AG09319 (cell line): Measurements from ENCODE around the gene ZBTB7C.

Experiments
- DNase-seq: peaks from one replicate; pipeline ENCODE4 v3.0.0-alpha.2; 2010; ENCODE audit warnings: low read depth; ENCODE audit errors: extremely low read depth
- TF ChIP-seq, protein P1 (sequence below): IDR thresholded peaks from 2 replicates; pipeline ENCODE4 v1.5.1; 2011; ENCODE audit warnings: low read depth, mild to moderate bottlenecking, inconsistent platforms, low read length, moderate library complexity

Gene ZBTB7C

DNA sequence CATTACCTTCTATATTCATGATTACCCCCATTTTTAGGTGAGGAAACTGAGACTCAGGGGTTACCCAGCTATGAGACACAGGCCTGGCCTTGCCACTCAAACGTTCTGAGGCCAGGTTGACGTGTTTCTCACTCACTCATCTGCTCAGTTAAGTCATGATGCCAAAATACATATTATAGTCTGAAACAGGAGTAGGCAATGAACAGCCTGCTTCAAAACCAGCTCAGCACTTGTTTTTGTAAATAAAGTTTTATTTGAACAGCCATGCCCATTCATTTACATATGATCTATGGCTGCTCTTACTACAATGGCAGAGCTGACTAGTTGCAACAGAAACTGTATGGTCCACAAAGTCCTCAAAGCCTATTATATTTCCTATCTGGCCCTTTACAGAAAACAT is 404.6 kb downstream of the ZBTB7C start:
- TF ChIP-seq, protein P1, sequence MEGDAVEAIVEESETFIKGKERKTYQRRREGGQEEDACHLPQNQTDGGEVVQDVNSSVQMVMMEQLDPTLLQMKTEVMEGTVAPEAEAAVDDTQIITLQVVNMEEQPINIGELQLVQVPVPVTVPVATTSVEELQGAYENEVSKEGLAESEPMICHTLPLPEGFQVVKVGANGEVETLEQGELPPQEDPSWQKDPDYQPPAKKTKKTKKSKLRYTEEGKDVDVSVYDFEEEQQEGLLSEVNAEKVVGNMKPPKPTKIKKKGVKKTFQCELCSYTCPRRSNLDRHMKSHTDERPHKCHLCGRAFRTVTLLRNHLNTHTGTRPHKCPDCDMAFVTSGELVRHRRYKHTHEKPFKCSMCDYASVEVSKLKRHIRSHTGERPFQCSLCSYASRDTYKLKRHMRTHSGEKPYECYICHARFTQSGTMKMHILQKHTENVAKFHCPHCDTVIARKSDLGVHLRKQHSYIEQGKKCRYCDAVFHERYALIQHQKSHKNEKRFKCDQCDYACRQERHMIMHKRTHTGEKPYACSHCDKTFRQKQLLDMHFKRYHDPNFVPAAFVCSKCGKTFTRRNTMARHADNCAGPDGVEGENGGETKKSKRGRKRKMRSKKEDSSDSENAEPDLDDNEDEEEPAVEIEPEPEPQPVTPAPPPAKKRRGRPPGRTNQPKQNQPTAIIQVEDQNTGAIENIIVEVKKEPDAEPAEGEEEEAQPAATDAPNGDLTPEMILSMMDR = no peak
- DNase-seq = no peak

DNA sequence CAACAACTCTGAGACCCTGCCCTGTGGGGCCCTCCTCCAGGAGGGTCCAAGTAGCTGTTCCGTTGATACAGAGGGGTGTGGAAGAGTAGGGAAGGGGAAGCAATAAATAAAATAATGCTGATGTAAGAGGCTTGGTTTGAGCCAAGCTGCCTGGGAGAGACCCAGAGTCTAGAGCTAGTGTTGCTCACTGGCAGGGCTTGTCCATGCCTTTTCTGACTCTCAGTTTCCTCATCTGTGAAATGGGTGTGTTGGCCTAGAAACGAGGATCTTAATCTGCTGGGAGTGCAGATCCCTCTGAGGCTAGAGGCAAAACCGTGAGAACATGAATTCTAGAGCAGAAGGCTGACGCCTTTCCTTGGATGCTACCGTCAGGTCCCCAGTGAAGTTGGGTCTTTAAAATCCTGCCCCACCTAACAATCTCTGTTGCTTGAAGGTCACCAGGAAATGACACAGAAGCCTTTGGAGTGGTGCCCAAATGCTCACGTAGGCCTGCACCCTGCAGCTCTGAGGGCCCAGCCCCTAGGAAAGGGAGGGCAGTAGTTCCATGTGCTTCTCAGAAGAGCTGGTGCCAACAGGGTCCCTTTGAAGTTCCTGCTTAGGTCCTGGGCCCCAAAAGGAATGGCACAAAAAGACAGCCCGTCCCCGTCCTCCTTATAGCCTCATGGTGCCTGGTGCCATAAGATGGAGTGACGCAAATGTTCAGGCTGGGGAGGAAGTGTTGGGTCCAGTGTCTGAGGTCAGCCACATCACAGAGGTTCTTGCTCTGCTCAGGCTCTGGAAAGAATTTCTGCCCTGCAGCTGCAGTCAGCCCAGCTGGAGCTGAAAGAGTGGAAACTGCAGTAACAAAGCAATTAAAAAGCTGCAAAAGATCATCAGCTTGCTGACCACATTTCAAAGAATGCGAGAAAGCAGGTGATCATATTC is 405.5 kb downstream of the ZBTB7C start:
- no peak for DNase-seq
- TF ChIP-seq, protein P1 = no peak

DNA sequence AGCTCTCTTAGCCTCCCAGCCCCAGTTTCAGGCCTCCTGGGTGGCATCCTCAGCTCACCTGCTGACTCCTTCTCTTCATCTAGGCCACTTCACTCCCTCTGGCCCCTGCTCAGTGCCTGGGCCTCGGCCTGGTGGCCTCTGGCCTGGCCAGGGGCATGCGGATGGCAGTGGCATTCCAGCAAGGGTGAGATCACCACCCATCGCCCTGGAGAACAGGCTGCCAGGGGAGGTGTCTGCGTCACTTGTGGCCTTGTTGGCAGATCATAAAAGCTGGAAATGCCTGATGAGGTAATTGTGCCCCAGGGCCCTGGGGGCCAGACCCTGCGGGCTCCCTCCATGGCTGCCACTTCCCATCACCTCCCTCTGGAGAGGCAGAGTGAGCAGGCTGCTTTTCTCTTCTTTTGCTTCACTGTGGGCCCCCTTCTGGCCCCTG is 406.2 kb downstream of the ZBTB7C start:
- no peak for DNase-seq
- TF ChIP-seq, protein P1 = no peak

DNA sequence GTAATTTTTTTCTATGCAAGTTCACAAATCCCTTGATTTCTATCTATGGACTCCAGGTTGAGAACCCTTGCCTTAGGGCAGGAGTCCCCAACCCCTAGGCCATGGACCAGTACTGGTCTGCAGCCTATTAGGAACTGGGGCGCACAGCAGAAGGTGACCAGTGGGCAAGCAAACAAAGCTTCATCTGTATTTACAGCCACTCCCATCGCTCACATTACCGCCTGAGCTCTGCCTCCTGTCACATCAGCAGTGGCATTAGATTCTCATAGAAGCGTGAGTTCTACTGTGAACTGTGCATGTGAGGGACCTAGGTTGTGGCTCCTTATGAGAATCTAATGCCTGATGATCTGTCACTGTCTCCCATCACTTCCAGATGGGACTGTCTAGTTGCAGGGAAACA is 408.5 kb downstream of the ZBTB7C start:
- no peak for DNase-seq
- TF ChIP-seq, protein P1 = no peak

DNA sequence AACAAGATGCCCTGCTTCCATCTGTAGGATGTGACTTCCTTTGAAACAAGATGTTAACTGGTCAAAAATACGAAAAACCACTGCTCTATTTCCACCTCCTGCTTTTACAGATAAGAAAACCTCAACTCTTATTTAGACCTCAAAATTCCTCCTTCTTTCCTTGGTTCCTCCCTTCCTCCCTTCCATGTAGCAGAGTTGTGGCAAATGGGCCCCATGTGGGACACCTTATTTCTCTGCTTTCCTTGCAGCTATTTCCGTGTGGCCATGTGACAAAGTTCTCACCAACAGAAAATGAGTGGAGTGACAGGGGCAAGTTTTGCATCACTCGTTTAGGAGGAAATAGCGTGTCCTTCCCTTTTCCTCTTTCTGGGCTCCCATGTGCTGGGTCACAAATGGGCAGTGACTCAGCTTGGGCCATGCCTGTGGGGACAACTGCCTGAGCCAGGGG is 409.4 kb downstream of the ZBTB7C start:
- DNase-seq = no peak
- TF ChIP-seq, protein P1 = no peak

DNA sequence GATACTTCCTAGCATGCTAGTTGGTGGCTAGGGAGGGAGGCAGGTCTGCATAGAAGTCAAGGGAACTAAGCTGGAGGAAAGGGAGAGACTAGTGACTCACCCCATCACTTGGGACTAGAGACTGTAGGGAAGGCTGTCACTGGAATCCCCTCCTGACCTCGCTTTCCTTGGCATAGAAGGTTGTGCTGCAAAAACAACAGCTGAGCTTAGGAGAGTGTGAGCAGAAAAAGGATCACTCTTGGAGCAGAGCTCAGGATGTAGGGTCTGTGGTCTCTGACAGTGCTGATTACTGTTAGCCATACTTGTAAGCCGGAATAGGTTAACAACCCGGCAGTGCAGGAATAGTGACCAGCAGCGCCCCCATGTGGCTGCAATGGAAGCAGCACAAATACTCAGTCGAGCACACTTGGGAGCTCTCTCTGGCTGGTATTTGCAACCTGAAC is 411.8 kb downstream of the ZBTB7C start:
- DNase-seq = no peak
- TF ChIP-seq, protein P1 = peak; percentile 32

DNA sequence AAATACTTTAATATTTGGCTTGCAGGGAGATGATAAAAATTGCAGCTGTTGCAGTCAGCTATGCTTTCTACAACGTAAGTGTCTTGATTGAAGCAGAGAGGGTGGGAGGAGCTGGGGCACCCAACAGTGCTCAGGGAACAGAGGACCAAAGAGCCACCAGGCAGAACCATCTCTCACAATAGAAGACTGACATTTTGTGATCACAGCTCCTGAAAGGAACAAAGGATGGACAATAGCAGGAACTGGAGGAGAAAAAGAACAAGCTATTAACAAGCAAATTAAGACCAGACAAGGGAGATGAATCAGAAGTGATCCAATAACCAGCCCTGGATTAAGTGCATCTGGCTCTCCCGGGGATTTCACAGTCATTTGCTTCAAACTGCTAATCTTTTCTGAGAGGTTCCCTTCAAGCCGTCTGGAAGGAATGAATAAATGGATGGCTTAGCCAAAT is 413.1 kb downstream of the ZBTB7C start:
- DNase-seq = no peak

More for the DNA sequence above, 413.1 kb downstream of the ZBTB7C start:
- TF ChIP-seq, protein P1 = no peak
